ENCODE results near the gene CDKN2B-AS1.

CDKN2B-AS1 gene

GRCh38 chr9:21974722-21975409 lies 19.7 kb upstream of the CDKN2B-AS1 start (continued):
- no peak for TF ChIP-seq ZNF248 (tag by site-specific recombination; IDR thresholded peaks at IDR 0.05)
- no peak for TF ChIP-seq MEIS1 (CRISPR knock-in tag; IDR thresholded peaks at IDR 0.05; ENCODE audit: borderline replicate concordance)
- no peak for TF ChIP-seq ZNF416 (tag by site-specific recombination; IDR thresholded peaks at IDR 0.05)
- TF ChIP-seq ZNF423 (tag by site-specific recombination; IDR thresholded peaks at IDR 0.05) = peak; percentile 62; the same call in 1 of the 2 replicates
- TF ChIP-seq SP7 (tag by site-specific recombination; IDR thresholded peaks at IDR 0.05) = peak; percentile 38
- TF ChIP-seq ZNF654 (tag by site-specific recombination; IDR thresholded peaks at IDR 0.05; ENCODE audit: low read depth) = no peak
- TF ChIP-seq ZNF501 (tag by site-specific recombination; IDR thresholded peaks at IDR 0.05) = 0 out of 2 replicates have a peak, but pooled peaks have one; percentile 45
- TF ChIP-seq ZNF544 (tag by site-specific recombination; IDR thresholded peaks at IDR 0.05) = no peak
- no peak for TF ChIP-seq ZNF514 (tag by site-specific recombination; IDR thresholded peaks at IDR 0.05)
- no peak for TF ChIP-seq ZNF140 (tag by site-specific recombination; IDR thresholded peaks at IDR 0.05)
- TF ChIP-seq ZNF280C (tag by site-specific recombination; IDR thresholded peaks at IDR 0.05) = no peak
- TF ChIP-seq ZFP3 (tag by site-specific recombination; IDR thresholded peaks at IDR 0.05; ENCODE audit: low read depth) = no peak
- peak; percentile 53; the same call in 1 of the 2 replicates for TF ChIP-seq MZF1 (tag by site-specific recombination; IDR thresholded peaks at IDR 0.05; ENCODE audit: borderline replicate concordance)
- peak; percentile 10; the same call in 1 of the 2 replicates for TF ChIP-seq CTCF (tag by site-specific recombination; IDR thresholded peaks at IDR 0.05)

- no peaks in the 10 kb centered on the region; a peak in 1 of 3 replicates for H3K36me3 ChIP-seq (ENCODE audit: control insufficient read depth in 2 of 2, insufficient read depth in 1 of 2, low read length in 2 of 2)
- POLR2A ChIA-PET = interaction anchor here (0.7 to 1.8 kb wide), 5 partner anchors 15 to 32 kb away, joined by 4 to 9 read pairs (median 6); partner anchors contain the start of genes CDKN2A and CDKN2B-AS1
- peaks cover 7% of the 10 kb centered on the region for H3K4me1 ChIP-seq (ENCODE audit: control insufficient read depth, insufficient read depth, low read length)
- CTCF ChIA-PET = interaction anchor here (0.6 to 2.1 kb wide), 7 partner anchors 10 to 769 kb away, joined by 3 to 9 read pairs (median 4); partner anchors contain the start of genes CDKN2B and IFNA10
- H3K9me3 ChIP-seq (ENCODE audit: control insufficient read depth, insufficient read depth, low read depth, low read length) = no peaks in the 10 kb centered on the region
- H3K27ac ChIP-seq (ENCODE audit: extremely low read depth, low read depth, low read length) = no peak overlapping the region
- TF ChIP-seq ZNF423 (tag by site-specific recombination; IDR thresholded peaks at IDR 0.05) (no peak), ZNF600 (tag by site-specific recombination; IDR thresholded peaks at IDR 0.05) (0 out of 2 replicates have a peak, but pooled peaks have one; percentile 56)
- H3K4me3 ChIP-seq (ENCODE audit: low read depth, low read length) = no peak overlapping the region
Measured at GRCh38 chr9:21976334-21976875, 18.2 kb upstream of the CDKN2B-AS1 start.

- Histone ChIP-seq H3K27ac (ENCODE audit: extremely low read depth, low read depth, low read length) (no peak overlapping the region), H3K4me3 (ENCODE audit: low read depth, low read length) (no peak overlapping the region), H3K36me3 (ENCODE audit: control insufficient read depth in 2 of 2, insufficient read depth in 1 of 2, low read length in 2 of 2) (no peaks in the 10 kb centered on the region), H3K4me1 (ENCODE audit: control insufficient read depth, insufficient read depth, low read length) (peaks cover 35% of the 10 kb centered on the region), H3K9me3 (ENCODE audit: control insufficient read depth, insufficient read depth, low read depth, low read length) (no peaks in the 10 kb centered on the region)
- ChIA-PET CTCF (interaction anchor here (0.6 to 2.5 kb wide), 7 partner anchors 9 to 170 kb away, joined by 3 to 13 read pairs (median 4); partner anchors contain the start of gene CDKN2B), POLR2A (interaction anchor here (0.6 to 7.8 kb wide), 4 partner anchors 9 to 45 kb away, joined by 3 to 51 read pairs (median 10); partner anchors contain the start of genes CDKN2A, CDKN2B and CDKN2B-AS1)
- TF ChIP-seq ZNF341 (tag by site-specific recombination; IDR thresholded peaks at IDR 0.05; ENCODE audit: low read depth) (no peak), KLF16 (tag by site-specific recombination; IDR thresholded peaks at IDR 0.05) (no peak)
Measured at GRCh38 chr9:21982391-21982790, 12.2 kb upstream of the CDKN2B-AS1 start.
